ENCODE measurements around the gene C10orf90.

C10orf90 gene

DNA sequence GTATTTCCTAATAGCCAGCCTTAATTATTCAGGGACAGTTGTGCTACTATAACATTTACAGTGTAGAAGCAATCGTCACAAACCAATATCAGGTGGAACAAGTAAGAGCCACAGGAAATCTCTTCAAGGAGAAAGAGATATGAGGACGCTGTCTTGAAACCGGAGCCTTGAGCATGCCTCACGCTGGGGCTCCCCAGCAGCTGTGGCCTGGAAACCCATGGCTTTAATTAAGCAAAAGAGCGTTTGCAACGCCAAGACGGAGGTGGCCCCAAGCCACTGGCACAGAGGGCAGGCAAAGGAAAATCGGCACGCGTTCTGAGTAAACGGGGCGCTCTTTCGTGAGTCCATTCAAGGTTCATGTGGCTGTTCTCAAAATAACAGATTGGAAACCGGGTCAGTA, 84.4 kb downstream of the C10orf90 start:
- Histone ChIP-seq H2AFZ (ENCODE audit: low read depth, low read length, severe bottlenecking) (no peak overlapping the region), H3F3A (ENCODE audit: insufficient read depth) (no peaks in the 10 kb centered on the region), H3K4me3 (ENCODE audit: insufficient read depth, low read length, poor library complexity, severe bottlenecking) (no peak overlapping the region), H3K9me3 (ENCODE audit: insufficient read depth, low read length) (no peaks in the 10 kb centered on the region), H3K36me3 (ENCODE audit: low read length) (no peaks in the 10 kb centered on the region), H3K9ac (ENCODE audit: low read length) (no peak overlapping the region), H3K27me3 (ENCODE audit: low read length) (no peaks in the 10 kb centered on the region), H4K20me1 (ENCODE audit: low read depth, low read length) (no peaks in the 10 kb centered on the region), H3K79me2 (ENCODE audit: insufficient read depth, low read length) (no peaks in the 10 kb centered on the region), H3K4me2 (ENCODE audit: low read depth, low read length, poor library complexity, severe bottlenecking) (no peak overlapping the region), H3K27ac (ENCODE audit: low read depth, low read length) (no peak overlapping the region), H3K9me2 (replicated peaks; ENCODE audit: insufficient read depth, low read length) (no peaks in the 10 kb centered on the region)
- no peak for TF ChIP-seq EZH2phosphoT487 (conservative IDR thresholded peaks at IDR 0.05; ENCODE audit: low read length)
- TF ChIP-seq, protein P1, sequence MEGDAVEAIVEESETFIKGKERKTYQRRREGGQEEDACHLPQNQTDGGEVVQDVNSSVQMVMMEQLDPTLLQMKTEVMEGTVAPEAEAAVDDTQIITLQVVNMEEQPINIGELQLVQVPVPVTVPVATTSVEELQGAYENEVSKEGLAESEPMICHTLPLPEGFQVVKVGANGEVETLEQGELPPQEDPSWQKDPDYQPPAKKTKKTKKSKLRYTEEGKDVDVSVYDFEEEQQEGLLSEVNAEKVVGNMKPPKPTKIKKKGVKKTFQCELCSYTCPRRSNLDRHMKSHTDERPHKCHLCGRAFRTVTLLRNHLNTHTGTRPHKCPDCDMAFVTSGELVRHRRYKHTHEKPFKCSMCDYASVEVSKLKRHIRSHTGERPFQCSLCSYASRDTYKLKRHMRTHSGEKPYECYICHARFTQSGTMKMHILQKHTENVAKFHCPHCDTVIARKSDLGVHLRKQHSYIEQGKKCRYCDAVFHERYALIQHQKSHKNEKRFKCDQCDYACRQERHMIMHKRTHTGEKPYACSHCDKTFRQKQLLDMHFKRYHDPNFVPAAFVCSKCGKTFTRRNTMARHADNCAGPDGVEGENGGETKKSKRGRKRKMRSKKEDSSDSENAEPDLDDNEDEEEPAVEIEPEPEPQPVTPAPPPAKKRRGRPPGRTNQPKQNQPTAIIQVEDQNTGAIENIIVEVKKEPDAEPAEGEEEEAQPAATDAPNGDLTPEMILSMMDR (IDR thresholded peaks at IDR 0.05; ENCODE audit: insufficient read depth, low read length, poor library complexity, severe bottlenecking): no peak

DNA sequence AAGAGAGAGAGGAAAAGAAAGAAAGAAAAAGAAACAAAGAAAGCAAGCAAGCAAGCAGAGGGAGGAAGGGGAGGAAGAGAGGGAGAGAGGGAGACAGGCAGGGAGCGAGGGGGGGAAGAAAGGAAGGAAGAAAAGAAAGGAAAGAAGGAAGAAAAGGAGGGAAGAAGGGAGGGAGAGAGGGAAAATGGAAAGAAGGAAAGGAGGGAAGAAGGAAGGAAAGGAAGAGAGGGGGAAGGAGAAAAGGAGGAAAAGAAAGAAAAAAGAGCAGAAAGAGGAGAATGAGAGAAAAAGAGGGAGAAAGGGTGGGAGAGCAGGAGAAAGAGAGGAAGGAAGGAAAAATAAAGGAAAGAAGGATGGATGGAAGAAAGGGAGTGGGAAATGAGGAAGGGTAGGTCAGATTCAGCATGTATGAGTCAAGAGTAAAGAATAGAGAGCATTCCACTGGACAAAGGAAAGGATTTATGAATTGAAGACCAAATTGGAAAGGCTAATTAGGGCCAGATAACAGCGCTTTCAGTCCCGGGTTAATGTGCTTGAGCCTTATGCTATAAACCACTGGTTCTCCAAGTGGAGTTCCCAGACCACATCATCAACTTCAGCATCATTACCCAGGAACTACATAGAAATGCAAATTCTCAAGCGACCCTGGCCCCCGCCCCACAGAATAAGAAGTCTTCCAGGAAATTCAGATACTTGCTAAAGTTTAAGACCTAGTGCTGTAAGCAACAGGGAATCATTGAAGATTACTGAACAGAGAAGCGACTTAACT, 85.1 kb downstream of the C10orf90 start:
- no peak overlapping the region for H2AFZ ChIP-seq (ENCODE audit: low read depth, low read length, severe bottlenecking)
- H3F3A ChIP-seq (ENCODE audit: insufficient read depth): no peaks in the 10 kb centered on the region
- no peak overlapping the region for H3K27ac ChIP-seq (ENCODE audit: low read depth, low read length)
- no peaks in the 10 kb centered on the region for H3K79me2 ChIP-seq (ENCODE audit: insufficient read depth, low read length)
- H3K4me2 ChIP-seq (ENCODE audit: low read depth, low read length, poor library complexity, severe bottlenecking): no peak overlapping the region
- H3K9me3 ChIP-seq (ENCODE audit: insufficient read depth, low read length): no peaks in the 10 kb centered on the region
- H3K9me2 ChIP-seq (replicated peaks; ENCODE audit: insufficient read depth, low read length): no peaks in the 10 kb centered on the region
- H3K9ac ChIP-seq (ENCODE audit: low read length): no peak overlapping the region
- no peaks in the 10 kb centered on the region for H3K27me3 ChIP-seq (ENCODE audit: low read length)
- TF ChIP-seq EZH2phosphoT487 (conservative IDR thresholded peaks at IDR 0.05; ENCODE audit: low read length): no peak
- TF ChIP-seq, protein P1 (IDR thresholded peaks at IDR 0.05; ENCODE audit: insufficient read depth, low read length, poor library complexity, severe bottlenecking): no peak
- no peak overlapping the region for H3K4me3 ChIP-seq (ENCODE audit: insufficient read depth, low read length, poor library complexity, severe bottlenecking)
- H3K36me3 ChIP-seq (ENCODE audit: low read length): no peaks in the 10 kb centered on the region
- no peaks in the 10 kb centered on the region for H4K20me1 ChIP-seq (ENCODE audit: low read depth, low read length)

DNA sequence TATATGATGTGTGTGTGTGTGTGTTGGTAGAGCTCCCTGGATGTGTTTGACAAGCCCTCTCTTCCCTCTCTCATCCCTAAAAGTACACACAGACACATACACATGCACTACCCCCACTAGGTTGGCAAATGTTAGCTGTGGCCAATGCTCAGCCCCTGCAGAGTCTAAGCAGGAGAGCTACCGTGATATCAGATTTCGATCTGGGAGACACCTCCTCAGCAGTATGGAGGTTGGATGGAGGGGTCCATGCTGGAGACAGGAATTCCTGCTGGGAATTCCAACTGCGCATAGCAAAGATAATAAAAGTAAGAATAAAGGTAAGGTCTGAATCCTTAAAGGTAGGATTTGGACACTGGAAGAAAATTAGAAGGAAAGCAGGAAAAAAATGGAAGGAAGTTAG, 85.7 kb downstream of the C10orf90 start:
- H3K4me3 ChIP-seq (ENCODE audit: insufficient read depth, low read length, poor library complexity, severe bottlenecking): no peak overlapping the region
- no peaks in the 10 kb centered on the region for H3F3A ChIP-seq (ENCODE audit: insufficient read depth)
- H3K27ac ChIP-seq (ENCODE audit: low read depth, low read length): no peak overlapping the region
- no peaks in the 10 kb centered on the region for H4K20me1 ChIP-seq (ENCODE audit: low read depth, low read length)
- no peaks in the 10 kb centered on the region for H3K79me2 ChIP-seq (ENCODE audit: insufficient read depth, low read length)
- no peak overlapping the region for H3K9ac ChIP-seq (ENCODE audit: low read length)
- no peak overlapping the region for H2AFZ ChIP-seq (ENCODE audit: low read depth, low read length, severe bottlenecking)
- no peaks in the 10 kb centered on the region for H3K36me3 ChIP-seq (ENCODE audit: low read length)
- no peaks in the 10 kb centered on the region for H3K27me3 ChIP-seq (ENCODE audit: low read length)
- H3K4me2 ChIP-seq (ENCODE audit: low read depth, low read length, poor library complexity, severe bottlenecking): no peak overlapping the region
- H3K9me2 ChIP-seq (replicated peaks; ENCODE audit: insufficient read depth, low read length): no peaks in the 10 kb centered on the region
- no peak for TF ChIP-seq EZH2phosphoT487 (conservative IDR thresholded peaks at IDR 0.05; ENCODE audit: low read length)
- TF ChIP-seq, protein P1 (IDR thresholded peaks at IDR 0.05; ENCODE audit: insufficient read depth, low read length, poor library complexity, severe bottlenecking): no peak
- no peaks in the 10 kb centered on the region for H3K9me3 ChIP-seq (ENCODE audit: insufficient read depth, low read length)

Measured in SU-DHL-6 (cell line).